Effector memory CD4-positive, alpha-beta T cell (primary cell): ENCODE data around the gene CLIC6.

Source experiments
- DNase-seq, 3 donors: peaks; one replicate each; pipeline ENCODE4 v3.0.0-alpha.2; 2020
- H3K27ac ChIP-seq: 2 replicates; pipeline ENCODE4 v1.7.0; 2013; ENCODE audit warnings: mild to moderate bottlenecking, low read length, moderate library complexity; ENCODE audit not compliant: insufficient read depth, poor library complexity, severe bottlenecking
- H3K27me3 ChIP-seq: replicated peaks from 2 replicates; pipeline ENCODE4 v1.7.0; 2013; ENCODE audit warnings: mild to moderate bottlenecking, low read length; ENCODE audit not compliant: insufficient read depth, control insufficient read depth, poor library complexity, severe bottlenecking
- H3K36me3 ChIP-seq: 2 replicates; pipeline ENCODE4 v1.7.0; 2013; ENCODE audit warnings: mild to moderate bottlenecking, low read length, moderate library complexity; ENCODE audit not compliant: control insufficient read depth, insufficient read depth
- H3K4me1 ChIP-seq: 2 replicates; pipeline ENCODE4 v1.7.0; 2013; ENCODE audit warnings: low read length, mild to moderate bottlenecking; ENCODE audit not compliant: control insufficient read depth, insufficient read depth, poor library complexity, severe bottlenecking
- H3K4me3 ChIP-seq: 2 replicates; pipeline ENCODE4 v1.7.0; 2013; ENCODE audit warnings: low read length, low read depth, mild to moderate bottlenecking; ENCODE audit not compliant: insufficient read depth, poor library complexity, severe bottlenecking
- H3K9me3 ChIP-seq: 2 replicates; pipeline ENCODE4 v1.7.0; 2013; ENCODE audit warnings: mild to moderate bottlenecking, low read length, moderate library complexity; ENCODE audit not compliant: control insufficient read depth

CLIC6 gene

DNA sequence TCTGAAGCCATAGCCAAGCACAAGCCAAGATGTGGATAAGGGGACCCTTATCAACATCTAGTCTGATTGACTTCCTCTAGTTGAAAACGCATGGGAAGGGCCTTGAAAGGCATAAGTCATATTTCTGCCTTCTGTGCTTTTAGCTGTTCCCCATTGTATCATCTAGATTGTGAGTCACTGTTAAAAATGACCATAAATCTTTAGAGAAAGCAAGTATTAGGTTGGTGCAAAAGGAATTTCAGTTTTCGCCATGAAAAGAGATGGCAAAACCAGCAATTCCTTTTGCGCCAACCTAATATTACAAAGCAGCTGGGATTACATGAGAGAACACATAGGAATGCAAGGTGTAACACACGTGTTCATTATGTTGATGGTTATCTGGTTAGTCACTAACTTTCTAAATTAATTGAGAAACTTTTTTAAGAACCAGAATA lies 63.6 kb downstream of the CLIC6 start:
- no peak for DNase-seq
- H3K27ac ChIP-seq, result no peak overlapping the region

DNA sequence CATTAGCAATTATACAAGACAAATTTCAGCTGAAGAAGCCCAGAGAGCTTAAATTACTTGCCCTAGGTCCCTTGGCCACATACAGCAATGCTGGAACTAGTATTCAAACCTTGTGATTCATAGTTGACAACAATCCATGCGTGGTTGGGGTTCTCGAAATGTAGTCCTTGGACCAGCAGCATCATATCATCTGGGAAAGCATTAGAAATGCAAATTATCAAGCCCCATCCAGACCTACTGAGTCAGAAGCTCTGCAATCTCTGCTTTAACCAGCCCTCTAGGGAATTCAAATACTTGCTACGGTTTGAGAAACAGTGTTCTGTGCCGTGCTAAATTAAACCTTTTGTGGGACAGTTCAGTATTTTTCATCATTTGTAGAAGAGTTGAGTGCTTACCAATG lies 65.1 kb downstream of the CLIC6 start:
- Histone ChIP-seq H3K27me3 (no peaks in the 10 kb centered on the region), H3K36me3 (no peaks in the 10 kb centered on the region), H3K4me3 (no peak overlapping the region), H3K9me3 (no peaks in the 10 kb centered on the region), H3K27ac (no peak overlapping the region), H3K4me1 (no peaks in the 10 kb centered on the region)
- no peak for DNase-seq

More for the DNA sequence above, 63.6 kb downstream of the CLIC6 start:
- no peak overlapping the region for H3K4me3 ChIP-seq
- no peaks in the 10 kb centered on the region for H3K9me3 ChIP-seq
- H3K27me3 ChIP-seq, result no peaks in the 10 kb centered on the region
- H3K4me1 ChIP-seq, result no peaks in the 10 kb centered on the region
- no peaks in the 10 kb centered on the region for H3K36me3 ChIP-seq

DNA sequence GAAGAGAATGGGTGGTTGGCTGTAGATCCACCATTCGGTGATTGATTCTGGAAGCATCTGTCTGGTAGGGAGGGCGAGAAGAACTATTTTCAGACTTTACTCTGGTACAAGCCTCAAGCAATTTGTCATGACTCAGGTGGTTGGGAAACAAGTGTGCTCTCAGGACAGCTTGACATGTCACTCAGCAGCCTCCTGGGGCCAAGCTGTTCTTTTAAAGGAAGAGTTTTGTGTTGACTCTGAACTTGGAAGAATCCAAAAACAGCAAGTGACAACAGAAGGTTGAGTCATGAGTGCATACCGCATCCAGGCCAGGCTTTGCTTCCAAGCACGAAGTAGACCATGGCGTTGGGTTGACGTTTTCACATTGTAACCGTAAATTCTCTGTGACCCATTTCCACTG lies 65.9 kb downstream of the CLIC6 start:
- H3K27ac ChIP-seq, result no peak overlapping the region
- DNase-seq, result no peak
- H3K4me1 ChIP-seq, result no peaks in the 10 kb centered on the region

DNA sequence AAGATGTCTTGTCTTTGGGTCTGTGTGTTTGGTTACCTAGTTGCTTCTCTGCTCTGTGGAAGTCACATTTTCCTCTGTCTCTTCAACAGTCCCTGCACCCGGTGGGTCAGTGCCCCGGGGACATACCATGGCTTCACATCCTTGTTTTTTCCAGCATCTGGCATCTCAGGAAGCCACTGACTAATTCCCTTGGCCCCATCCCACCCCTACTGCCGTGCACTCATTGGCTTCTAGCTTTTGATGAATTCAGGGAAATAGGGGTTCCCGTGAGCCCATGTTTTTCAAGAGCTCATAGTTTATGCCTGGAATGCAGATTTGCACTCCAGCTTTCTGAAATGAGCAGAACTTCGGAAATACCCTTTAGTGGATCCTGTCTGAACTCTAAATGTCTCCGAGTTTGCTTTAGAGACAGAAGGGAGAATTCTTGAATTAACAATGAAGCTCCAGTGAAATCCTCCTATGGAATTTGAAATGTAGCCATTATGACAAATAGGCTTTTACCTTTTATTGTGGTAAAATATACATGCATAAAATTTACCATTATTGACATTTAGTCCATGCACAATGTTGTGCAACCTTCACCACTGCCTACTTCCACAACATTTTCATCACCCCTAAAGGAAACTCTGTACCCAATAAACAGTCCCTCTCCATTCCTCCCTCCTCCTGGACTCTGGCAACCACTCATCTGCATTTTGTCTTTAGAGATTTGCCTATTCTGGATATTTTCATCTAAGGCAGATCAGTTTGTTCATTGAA lies 67.5 kb downstream of the CLIC6 start:
- Histone ChIP-seq H3K9me3 (no peaks in the 10 kb centered on the region), H3K4me1 (no peaks in the 10 kb centered on the region), H3K36me3 (no peaks in the 10 kb centered on the region), H3K27me3 (no peaks in the 10 kb centered on the region), H3K4me3 (no peak overlapping the region), H3K27ac (no peak overlapping the region)
- no peak for DNase-seq

More for the DNA sequence above, 65.9 kb downstream of the CLIC6 start:
- Histone ChIP-seq H3K9me3 (no peaks in the 10 kb centered on the region), H3K36me3 (no peaks in the 10 kb centered on the region), H3K4me3 (no peak overlapping the region), H3K27me3 (no peaks in the 10 kb centered on the region)

DNA sequence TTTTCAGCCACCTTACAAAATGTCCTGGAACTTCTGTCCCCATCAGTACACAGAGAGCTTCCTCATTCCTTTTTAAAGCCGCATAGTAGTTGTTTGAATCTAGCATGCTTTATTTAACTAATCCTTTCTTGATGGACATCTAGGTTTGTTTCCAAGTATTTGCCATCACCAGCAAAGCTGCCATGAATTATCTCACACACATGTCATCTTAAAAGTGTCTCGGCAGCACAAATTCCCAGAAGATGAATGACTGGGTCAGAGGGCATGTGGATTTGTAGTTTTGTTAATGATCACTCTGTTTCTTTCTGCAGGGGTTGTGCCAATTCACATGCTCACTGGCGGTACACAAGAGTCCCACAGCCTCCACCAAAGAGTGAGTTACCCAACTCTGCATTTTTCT lies 68.3 kb downstream of the CLIC6 start:
- no peak for DNase-seq
- H3K4me3 ChIP-seq, result no peak overlapping the region
- no peaks in the 10 kb centered on the region for H3K4me1 ChIP-seq
- H3K36me3 ChIP-seq, result no peaks in the 10 kb centered on the region
- H3K27ac ChIP-seq, result no peak overlapping the region
- H3K27me3 ChIP-seq, result no peaks in the 10 kb centered on the region
- H3K9me3 ChIP-seq, result no peaks in the 10 kb centered on the region

DNA sequence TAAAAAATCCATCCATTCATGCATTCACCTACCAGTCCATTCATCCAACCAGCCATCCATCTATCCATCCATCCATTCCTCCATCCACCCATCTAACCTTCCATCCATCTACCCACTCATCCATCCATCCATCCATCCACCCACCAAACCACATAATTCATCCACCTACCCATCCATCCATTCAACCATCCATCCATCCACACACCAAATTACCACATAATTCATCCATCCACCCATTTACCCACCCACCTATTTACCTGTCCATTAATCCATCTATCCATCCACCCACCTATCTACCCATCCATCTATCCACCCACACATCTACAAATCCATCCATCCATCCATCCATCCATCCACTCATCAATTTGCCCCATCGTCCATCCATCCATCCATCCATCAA lies 71.4 kb downstream of the CLIC6 start:
- H3K4me1 ChIP-seq, result no peaks in the 10 kb centered on the region
- H3K4me3 ChIP-seq, result no peak overlapping the region
- H3K36me3 ChIP-seq, result no peaks in the 10 kb centered on the region
- H3K9me3 ChIP-seq, result no peaks in the 10 kb centered on the region
- no peak overlapping the region for H3K27ac ChIP-seq
- no peaks in the 10 kb centered on the region for H3K27me3 ChIP-seq
- DNase-seq, result no peak

DNA sequence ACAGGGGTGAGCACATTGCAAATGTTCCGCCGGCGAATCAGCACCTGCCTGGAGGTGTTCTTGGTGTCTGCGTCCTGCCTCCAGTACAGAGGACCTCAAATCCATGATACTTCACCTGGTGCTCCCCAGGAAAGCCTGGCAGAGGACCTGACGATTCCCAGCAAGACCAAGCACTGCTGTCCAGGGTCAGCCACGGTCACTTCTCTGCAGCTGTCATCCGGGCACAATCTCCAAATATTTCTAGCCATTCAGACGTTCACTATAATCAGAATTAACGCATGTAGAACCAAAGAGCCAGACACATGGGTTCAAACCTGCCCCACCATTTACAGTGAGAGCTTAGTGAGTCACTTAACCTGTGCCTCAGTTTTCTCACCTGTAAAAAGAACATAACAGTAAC lies 74.5 kb downstream of the CLIC6 start:
- no peaks in the 10 kb centered on the region for H3K27me3 ChIP-seq
- no peaks in the 10 kb centered on the region for H3K36me3 ChIP-seq
- H3K27ac ChIP-seq, result no peak overlapping the region
- DNase-seq, result no peak
- no peaks in the 10 kb centered on the region for H3K4me1 ChIP-seq
- no peaks in the 10 kb centered on the region for H3K9me3 ChIP-seq
- H3K4me3 ChIP-seq, result no peak overlapping the region

DNA sequence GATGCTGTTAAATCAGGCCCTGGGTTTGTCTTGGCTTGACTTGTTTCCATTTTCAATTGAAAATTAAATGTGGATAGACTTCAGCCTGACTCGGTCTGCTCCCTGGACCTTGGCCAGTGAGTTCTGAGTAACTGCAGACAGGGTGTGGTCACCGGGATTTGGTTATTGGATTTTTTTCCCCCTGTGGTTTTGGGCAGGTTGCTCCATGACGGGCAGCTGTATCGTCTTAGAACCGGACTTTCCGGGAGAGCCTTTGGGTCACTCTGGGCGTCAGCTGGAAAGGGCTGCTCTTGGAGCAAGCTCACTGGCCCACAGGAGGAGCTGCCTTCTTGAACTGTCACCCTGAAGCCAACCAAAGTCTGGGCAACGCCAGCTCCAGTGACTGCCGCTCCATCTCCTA lies 75.0 kb downstream of the CLIC6 start:
- no peaks in the 10 kb centered on the region for H3K9me3 ChIP-seq
- H3K4me3 ChIP-seq, result no peak overlapping the region
- no peak for DNase-seq
- H3K27ac ChIP-seq, result no peak overlapping the region
- H3K4me1 ChIP-seq, result no peaks in the 10 kb centered on the region
- H3K36me3 ChIP-seq, result no peaks in the 10 kb centered on the region
- H3K27me3 ChIP-seq, result no peaks in the 10 kb centered on the region

DNA sequence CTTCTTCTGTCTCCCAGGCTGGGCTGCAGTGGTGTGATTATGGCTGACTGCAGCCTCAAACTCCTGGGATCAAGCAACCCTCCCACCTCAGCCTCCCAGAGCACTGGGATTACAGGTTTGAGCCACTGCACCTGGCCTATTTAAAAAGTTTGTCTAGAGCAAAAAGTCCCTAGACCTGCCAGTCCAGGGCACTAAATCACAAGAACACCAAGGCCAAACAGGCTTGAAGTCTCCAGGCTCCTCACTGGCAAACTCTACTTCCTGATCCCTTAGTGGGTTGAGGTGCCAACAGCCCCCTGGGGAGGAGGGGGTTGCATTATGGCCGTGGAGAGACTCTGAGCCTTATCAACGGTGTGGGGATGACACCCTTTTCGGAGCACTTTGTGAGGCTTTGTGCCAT lies 76.0 kb downstream of the CLIC6 start:
- Histone ChIP-seq H3K36me3 (no peaks in the 10 kb centered on the region), H3K9me3 (no peaks in the 10 kb centered on the region), H3K27ac (no peak overlapping the region), H3K4me1 (no peaks in the 10 kb centered on the region), H3K27me3 (no peaks in the 10 kb centered on the region), H3K4me3 (no peak overlapping the region)
- no peak for DNase-seq

DNA sequence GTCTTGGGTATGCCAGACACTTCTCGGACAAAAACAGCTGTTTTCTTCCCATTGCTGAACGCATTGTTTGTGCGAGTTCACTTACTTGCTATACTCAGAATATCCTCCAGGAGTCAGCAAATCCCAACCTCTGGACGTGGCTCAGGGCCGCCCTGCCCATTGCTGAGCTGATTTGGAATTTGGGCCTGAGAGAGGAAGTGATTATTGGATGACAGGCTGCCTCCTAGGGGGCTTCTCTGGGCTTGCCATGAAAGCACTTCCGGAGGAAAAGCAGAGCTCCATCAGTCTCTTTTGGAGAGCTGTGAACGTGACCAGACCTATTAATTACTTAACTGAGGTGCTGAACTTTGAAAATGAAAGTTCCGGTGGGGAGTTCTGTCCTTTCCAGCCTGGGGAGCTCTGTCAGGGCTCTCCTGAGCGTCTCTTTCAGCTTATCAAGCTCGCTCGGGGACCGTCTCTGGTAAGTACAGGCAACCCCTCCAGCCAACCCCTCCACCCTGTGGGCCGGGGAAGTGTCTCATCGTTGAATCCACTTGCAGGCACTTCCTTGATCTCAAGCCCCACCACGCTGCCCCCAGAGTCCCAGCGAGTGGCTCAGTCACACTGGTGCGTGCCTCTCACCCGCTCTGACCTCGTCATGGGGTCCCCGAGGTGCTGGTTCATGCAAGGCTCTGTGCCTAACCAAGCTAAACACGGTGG lies 76.9 kb downstream of the CLIC6 start:
- H3K4me3 ChIP-seq, result no peak overlapping the region
- no peaks in the 10 kb centered on the region for H3K27me3 ChIP-seq
- no peaks in the 10 kb centered on the region for H3K36me3 ChIP-seq
- no peak overlapping the region for H3K27ac ChIP-seq
- DNase-seq, result peak in 2 of 3 donors; percentile 5 to 37
- no peaks in the 10 kb centered on the region for H3K4me1 ChIP-seq
- H3K9me3 ChIP-seq, result no peaks in the 10 kb centered on the region
